22Rv1 (cell line): ENCODE data around the gene SUGCT.

ENCODE experiments used
- H3K27ac ChIP-seq: fragments of 450-650 bp; 2 replicates; pipeline ENCODE4 v1.5.1; 2017
- ZFX ChIP-seq: fragments of 450-650 bp; IDR thresholded peaks from 2 replicates; pipeline ENCODE4 v1.6.1; 2017; ENCODE audit warnings: antibody characterized with exemption, borderline replicate concordance
- TF ChIP-seq, protein P1 (sequence below): fragments of 450-650 bp; IDR thresholded peaks from 2 replicates; pipeline ENCODE4 v1.5.1; 2017; ENCODE audit warnings: mild to moderate bottlenecking

SUGCT gene

DNA sequence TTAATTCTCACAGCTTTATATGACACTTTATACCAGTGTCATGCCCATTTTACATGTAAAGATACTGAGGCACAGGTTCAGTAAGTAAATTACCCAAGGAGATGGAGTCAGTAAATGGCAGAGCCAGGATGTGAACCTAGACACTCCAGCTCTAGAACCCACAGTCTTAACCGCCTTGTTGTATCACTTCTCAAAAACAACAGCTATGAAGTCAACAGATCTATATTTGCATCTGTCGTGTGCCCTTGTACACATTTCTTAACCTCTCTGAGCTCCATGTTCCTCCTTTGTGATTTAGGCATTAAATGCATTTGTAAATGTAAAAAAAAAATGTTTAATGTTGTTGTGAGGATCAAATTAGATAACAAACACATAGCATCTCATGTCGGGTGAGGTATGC is 716.2 kb downstream of the SUGCT start:
- H3K27ac ChIP-seq = no peak overlapping the region
- TF ChIP-seq ZFX = no peak
- TF ChIP-seq, protein P1, sequence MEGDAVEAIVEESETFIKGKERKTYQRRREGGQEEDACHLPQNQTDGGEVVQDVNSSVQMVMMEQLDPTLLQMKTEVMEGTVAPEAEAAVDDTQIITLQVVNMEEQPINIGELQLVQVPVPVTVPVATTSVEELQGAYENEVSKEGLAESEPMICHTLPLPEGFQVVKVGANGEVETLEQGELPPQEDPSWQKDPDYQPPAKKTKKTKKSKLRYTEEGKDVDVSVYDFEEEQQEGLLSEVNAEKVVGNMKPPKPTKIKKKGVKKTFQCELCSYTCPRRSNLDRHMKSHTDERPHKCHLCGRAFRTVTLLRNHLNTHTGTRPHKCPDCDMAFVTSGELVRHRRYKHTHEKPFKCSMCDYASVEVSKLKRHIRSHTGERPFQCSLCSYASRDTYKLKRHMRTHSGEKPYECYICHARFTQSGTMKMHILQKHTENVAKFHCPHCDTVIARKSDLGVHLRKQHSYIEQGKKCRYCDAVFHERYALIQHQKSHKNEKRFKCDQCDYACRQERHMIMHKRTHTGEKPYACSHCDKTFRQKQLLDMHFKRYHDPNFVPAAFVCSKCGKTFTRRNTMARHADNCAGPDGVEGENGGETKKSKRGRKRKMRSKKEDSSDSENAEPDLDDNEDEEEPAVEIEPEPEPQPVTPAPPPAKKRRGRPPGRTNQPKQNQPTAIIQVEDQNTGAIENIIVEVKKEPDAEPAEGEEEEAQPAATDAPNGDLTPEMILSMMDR = no peak

DNA sequence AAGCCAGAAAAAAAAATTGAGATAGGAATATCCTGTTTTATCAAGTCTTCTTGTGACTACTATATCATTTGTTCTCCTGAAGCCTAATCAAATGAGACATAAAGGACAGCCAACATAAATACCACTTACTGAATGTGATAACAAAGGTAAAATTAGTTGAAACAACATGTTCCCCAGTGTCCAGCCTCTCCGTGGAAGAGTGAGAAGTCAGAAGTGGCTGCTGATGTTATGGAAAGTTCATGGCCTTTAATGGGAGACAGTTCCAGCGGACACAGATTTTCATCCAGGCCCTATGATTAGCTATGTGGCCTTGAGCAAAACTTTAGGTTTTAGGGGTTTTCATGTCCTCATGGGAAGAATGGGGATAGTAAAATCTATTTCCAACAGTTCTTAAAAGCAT is 724.3 kb downstream of the SUGCT start:
- TF ChIP-seq, protein P1 = no peak
- no peak for TF ChIP-seq ZFX
- no peak overlapping the region for H3K27ac ChIP-seq

DNA sequence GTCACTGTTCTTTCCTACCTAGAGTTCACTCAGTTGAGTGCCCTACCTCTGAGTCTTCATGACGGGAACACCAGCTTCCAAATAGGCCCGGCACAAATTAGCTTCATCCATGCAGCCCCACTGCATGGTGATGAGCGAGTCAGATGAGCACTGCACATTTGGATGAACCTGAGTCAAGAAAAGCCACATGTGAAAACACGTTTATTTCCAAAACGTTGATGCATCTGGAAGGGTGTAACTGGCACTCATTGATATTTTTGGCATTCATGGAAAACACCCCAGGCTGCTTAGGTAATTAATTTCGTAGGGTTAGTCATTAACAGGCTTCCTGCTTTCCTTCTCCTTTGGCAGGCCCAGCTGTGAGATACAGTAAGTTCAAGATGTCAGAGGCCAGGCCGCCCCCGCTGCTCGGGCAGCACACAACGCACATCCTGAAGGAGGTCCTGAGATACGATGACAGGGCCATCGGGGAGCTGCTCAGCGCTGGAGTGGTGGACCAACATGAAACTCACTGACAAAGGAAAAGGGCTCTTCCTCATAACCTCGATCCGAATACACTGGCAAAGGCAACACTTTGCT is 725.2 kb downstream of the SUGCT start:
- TF ChIP-seq, protein P1 = no peak
- TF ChIP-seq ZFX = no peak

DNA sequence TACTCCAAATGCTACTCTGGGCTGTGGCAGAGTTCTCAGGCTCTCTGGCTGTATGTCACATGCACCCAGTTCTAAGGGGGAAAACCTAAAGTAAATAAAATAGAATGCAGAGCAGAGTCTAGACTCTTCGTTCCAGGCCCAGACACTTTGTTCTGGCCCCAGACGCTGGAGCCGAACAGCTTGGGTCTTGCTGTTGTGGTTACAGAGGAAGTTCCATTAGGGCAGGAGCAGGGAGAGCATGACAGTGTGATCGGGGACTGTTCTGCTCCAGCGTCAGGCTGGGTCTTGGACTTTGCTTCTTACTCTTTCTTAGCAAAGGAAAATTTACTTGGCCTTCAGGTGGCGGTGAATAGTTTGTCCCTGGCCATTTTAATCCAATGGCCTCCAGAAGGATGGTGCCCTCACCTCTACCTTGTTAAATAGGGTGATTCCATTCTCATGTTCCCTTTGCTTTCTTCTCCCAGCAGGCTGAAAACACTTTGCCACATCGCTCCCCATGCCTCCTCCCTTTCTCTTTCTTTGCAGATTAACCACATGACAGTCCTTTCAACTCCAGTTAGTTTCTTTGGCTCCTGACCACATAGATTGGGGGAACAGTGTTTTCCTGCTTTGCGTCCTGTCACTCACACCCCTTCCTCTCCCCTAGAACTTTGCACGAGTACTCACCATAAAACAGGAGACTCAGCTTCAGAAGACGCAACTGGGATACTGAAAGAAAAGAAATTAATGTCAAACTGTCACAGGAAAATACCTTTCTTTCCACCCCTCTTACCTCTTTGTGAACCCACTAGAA is 730.8 kb downstream of the SUGCT start:
- TF ChIP-seq ZFX = no peak
- TF ChIP-seq, protein P1 = no peak

More for the DNA sequence above, 725.2 kb downstream of the SUGCT start:
- H3K27ac ChIP-seq = no peak overlapping the region

DNA sequence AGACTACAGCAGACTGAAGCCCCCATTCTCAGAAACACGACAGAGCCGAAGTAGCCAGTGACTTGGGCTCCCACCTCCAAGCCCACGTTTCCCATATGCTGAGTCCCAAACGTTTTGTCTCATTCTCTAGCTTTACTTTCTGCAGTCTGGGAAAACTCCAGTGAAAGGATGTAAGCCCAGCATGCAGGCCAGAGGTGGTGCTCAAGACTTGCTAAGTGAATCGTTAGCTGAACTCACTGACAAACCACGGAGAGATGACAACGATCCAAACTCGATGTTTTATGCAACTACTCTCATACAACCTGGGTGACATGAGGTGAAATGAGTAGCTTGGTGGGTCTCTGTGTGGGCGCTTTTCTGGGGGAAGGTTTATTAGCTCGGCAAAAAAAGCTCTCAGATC is 731.8 kb downstream of the SUGCT start:
- TF ChIP-seq ZFX = no peak
- TF ChIP-seq, protein P1 = no peak
- H3K27ac ChIP-seq = no peak overlapping the region

More for the DNA sequence above, 730.8 kb downstream of the SUGCT start:
- H3K27ac ChIP-seq = no peak overlapping the region

DNA sequence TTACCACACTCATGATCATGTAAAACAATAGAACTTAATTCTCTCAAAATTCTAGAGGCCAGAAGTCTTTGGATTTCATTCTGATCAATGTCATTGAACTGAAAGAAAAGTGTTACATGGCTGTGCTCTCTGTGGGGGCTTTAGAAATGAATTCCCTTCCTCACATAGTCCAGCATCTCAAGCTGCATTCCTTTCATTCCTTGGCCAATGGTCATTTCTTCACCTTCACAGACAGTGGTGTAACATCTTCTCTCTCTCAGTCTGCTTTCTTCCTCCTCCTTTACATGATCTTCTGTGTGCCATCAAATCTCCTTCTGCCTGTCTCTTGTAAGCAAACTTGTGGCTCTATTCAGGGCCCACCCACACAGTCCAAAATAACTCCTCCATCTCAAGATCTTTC is 735.3 kb downstream of the SUGCT start:
- H3K27ac ChIP-seq = no peak overlapping the region
- TF ChIP-seq ZFX = no peak
- TF ChIP-seq, protein P1 = no peak

DNA sequence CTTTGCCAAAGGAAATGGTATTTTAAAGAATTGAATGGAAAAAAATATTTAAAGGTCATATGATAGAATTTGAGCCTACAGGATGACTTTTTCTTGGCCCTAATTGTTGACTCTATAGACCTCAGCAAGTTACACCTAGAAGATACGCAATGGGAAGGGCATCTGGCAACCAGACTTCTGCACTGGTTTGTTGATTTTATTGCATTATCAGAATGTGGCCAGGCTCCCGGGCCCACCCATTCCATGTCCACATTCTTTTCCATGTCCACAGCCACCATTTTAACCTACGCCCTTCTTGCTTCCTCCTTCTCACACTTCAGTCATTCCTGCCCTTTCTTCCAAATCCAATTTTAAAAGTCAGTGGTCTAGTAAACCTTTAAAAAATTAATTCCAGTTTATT is 738.4 kb downstream of the SUGCT start:
- TF ChIP-seq, protein P1 = no peak
- no peak for TF ChIP-seq ZFX
- no peak overlapping the region for H3K27ac ChIP-seq
